Fibroblast of the conjunctiva (primary cell): ENCODE measurements around the gene DLG2.
"Not testable (repeated sequence)": the region's sequence is repeated elsewhere in the genome, so short reads cannot be mapped to it uniquely, and the experiment has no call there.

Source experiments
- DNase-seq: peaks from one replicate; pipeline ENCODE4 v3.0.0-alpha.2; 2010; ENCODE audit warnings: low read depth

DLG2 gene

DNA sequence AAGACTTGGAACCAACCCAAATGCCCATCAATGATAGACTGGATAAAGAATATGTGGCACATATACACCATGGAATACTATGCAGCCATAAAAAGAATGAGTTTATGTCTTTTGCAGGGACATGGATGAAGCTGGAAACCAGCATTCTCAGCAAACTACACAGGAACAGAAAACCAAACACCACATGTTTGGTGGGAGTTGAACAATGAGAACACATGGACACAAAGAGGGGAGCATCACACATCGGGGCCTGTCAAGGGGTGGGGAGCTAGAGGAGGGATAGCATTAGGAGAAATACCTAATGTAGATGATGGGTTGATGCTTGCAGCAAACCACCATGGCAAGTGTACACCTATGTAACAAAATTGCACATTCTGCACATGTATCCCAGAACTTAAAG lies 397.4 kb downstream of the DLG2 start:
- not testable (repeated sequence) for DNase-seq

DNA sequence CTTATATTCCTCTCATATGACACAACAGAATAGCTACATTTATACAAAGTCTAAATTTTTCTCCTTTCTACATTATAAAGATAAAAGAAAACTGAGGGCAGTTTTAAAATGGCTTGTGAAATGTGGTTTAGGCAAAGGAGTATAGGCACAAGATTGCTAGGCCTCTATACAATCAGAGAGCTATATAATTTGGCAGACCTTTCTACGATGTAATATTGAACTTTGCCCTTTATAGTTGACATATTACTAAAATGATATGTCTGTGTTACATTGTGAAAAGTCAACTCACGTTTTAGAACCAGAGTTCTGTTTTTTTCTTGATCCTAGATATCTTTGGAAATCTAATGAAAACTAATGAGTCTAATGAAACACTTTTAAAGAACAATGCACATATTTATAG lies 430.2 kb downstream of the DLG2 start:
- DNase-seq, result no peak

DNA sequence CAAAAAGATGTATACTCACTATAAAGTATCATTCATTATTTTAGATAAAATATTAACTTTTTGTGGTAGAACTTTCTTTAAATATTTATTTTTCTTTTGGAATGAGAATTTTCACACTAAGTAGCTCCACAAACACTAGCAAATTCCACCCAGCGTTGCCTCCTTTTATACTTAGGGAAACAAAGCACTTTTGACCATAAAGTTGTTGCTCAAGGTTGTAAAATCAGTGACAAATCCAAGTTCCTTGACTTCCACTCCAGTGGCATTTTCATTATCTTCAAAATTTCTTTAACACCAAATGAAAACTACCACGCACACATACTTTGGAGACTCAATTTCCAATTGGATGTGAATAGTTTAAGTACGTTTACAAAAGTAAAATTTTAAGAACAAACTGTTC lies 431.2 kb downstream of the DLG2 start:
- DNase-seq, result no peak

DNA sequence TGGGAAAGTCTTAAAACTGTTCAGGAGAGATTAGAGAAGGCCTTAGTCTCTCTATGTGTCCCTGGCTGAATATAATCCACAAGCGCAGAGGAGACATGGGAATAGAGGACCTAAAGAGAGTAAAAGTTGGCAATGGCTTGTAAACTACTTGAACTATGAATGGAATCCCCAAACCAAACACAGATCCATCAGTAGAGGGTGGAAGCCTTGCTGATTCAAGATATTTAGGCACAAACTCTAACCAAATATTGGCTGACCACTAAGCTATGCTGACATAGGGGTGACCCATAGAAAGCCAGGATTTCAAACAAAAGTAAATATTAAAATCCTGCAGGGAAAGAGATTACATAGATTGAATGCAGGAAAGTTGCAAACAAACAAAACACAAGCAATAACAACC lies 439.2 kb downstream of the DLG2 start:
- no peak for DNase-seq

DNA sequence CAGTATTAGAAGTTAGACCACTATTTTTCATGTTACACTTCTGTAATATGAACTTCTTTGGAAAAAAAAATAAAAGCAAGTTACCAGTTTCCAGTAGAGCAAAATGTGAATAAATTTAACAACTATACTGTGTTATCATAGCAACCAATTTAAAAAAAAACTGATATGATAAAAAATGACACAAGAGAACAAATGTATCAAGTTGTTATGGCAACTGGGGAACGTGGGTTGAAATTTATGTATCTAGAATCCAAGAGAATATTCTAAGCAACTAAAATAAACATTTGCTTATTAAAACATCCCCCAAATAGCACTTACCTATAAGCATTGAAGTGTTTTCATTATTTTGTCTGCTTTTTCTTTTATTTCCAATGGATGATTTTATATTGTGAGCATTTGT lies 442.4 kb downstream of the DLG2 start:
- DNase-seq, result no peak

DNA sequence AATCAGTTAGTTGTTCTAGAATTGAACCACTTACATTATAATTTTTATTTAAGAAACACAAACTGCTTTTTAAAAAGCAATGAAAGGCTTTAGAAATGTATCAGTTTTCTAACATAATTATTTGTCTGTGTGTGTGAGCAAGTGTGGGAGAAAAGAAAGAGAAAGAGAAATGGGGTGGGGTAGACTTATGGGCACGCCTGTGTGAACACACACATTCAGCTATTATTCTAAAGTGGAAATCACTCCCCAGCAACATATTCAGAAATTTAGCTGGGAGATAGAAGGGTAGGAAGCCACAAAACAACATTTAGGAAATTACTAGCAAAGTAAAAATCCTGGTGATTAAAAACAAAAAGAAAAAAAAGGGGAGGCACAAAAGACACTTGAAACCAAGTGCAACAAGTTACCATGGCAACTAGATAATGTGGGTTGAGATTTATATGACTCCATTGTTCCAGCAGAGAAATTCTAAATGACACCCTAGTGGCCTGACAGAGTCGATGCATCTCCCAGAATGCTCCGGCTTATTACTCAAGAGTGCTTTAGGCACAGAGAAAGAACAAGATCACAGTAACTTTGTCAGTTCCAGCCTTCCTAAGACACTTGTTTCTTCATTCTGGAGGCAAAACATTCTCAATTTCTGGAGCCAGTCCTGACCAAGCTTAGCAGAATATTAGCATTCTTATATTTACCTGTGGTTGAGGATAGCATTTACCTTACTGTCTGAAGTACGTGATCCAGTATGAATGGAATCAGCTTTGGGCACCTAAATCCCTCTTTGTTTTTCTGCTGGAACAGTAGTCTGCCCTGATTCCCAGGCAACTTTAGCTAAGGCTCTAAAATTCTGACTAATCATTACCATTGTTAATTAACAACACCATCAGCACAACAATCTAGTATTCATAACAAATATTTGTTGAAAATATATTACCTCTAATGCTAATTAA lies 444.4 kb downstream of the DLG2 start:
- peak; percentile 3 for DNase-seq

DNA sequence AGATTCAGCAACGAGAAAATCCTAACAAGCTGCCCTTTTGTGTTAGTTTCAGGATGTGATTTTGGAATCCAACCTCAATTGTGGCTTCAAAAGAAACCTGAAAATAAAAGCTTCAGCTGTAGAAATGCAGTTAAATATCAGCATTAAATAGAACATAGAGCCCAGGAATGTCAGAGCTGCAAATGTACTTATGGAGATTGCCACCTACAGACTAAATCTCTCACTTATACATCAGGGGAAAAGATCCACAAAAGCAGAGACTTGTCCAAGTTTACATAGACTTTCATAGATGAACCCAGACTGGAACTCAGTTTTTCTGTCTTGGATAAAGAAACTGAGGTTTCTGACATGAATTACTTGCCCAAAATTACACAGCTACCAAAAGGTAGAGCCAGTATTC lies 446.6 kb downstream of the DLG2 start:
- DNase-seq, result no peak

DNA sequence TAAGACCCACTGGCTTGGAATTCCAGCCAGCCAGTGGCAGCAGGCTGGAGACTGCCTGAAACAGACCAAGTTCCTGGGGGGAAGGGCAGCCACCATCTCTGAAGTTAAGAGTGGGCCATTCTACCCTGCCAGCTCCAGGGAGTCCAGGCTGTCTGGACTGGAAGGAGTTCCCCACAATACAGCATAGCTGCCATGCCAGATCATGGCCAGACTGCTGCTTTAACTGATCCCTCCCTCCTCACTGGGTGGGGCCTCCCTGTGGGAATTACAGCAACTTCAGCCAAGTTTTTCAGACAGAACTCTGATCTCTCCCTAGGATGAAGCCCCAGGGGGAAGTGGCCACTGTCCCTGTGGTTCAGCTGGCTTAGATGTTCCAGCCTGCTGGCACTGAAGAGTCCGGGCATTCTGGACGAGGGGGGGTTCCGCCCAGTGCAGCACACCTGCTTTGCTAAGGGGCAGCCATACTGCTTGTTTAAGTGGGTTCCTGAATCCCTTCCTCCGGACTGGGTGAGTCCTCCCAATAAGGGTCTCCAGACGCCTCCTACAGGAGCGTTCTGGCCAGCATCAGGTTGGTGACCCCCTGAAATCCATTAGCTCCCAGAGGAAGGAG lies 455.4 kb downstream of the DLG2 start:
- DNase-seq, result no peak

DNA sequence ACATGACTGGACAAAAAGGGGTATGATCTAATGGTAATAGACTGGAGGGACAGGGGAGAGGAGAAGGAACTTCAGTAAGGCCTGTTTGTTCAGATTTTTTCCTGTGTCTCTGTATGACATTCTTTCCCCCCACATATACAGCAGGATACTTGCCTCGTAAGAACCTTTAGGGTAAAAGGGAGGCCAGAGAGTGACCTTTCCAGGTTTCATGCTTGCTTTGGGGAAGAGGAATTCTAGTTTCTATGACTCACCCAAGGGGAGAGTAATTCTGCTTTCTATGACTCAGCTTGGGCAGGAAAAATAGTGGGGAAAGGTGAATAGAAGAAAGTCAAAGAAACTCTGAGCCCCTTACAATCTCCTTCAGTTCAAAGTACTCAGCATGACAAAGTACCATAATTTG lies 457.0 kb downstream of the DLG2 start:
- DNase-seq, result peak; percentile 1

DNA sequence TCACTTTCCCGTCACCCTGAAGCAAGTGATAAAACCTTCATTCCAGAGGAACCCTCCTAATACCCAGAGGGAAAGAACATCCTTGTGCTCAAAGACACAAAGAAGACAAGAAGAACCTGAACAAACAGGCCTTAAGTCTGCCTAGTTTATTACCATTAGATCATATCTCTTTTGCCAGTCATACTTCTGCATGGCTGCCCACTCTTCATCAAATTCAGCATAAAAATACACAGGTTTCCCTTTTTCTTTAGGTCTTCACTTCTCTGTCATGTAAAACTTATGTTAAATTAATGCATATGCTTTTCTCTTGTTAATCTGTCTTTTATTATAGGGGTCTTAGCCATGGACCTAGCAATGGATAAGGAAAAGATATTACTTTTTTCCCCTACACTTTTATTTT lies 459.7 kb downstream of the DLG2 start:
- DNase-seq, result no peak

DNA sequence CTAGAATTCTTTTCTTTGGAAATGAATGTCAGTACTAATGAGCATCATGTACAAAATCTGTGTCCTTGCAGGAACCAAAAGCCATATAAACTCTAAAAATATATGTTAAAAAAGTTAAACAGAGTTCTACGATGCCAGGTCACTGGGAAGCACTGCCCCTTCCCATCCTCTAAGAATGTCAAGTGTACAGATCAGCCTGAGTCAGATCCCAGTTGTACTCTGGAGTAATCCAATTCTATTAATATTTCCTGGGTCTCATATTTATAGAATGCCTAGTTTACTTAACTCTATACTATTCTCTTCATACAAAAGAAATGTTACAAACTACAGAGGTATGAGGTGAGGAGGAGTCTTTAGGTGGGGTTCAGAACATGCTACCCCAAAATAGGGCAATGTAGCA lies 460.1 kb downstream of the DLG2 start:
- no peak for DNase-seq

DNA sequence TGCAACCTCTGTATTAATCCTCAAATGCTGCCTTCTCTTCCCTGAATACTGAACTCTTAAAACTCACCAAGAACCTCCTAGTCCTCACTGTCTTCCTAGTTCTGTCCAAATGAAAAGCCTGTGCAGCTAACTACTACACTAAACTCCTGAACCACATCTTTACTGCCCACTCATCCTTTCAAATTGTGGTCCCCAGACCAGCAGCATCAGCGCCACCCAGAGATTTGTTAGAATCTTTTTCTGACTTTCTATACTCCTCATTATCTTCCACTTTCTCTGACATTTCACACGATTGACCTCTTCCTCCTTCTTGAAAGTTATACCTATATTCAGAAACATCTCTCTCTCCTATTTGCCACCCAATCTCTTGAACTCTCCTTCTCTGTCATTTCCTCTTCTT lies 461.3 kb downstream of the DLG2 start:
- no peak for DNase-seq

DNA sequence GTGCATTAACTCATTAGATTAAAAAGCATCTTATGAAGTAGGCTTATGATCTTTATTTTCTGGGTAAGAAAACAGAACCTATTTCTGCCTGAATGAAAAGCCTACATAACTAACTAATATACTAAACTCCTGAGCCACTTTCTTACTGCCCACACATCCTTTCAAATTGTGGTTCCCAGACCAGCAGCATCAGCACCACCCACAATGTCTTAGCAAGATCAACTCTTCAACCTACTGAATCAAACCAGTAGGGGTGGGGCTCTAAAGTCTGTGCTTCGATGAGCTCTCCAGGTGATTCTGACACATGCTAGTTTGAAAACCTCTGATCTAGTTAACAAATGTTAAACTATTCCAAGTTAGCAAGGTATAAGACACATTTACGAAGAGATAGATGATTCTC lies 462.4 kb downstream of the DLG2 start:
- no peak for DNase-seq

DNA sequence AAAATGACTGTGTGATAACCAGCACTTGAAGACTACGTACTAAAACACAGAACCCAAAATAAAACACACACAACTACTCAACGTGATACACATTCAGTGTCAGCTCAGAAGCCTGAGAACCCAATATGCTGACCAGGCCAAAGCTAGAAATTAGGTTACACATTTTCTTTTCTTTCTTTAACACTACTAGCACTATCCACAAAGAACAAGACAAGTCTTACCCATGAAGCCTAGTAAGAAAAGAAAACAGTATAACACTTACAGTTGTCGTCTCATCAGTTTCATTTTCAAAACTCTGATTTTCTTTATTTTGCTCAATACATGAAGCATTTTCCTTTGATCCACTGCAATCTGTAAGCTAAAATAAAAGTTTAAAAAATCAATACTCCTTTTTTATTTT lies 472.9 kb downstream of the DLG2 start:
- no peak for DNase-seq

DNA sequence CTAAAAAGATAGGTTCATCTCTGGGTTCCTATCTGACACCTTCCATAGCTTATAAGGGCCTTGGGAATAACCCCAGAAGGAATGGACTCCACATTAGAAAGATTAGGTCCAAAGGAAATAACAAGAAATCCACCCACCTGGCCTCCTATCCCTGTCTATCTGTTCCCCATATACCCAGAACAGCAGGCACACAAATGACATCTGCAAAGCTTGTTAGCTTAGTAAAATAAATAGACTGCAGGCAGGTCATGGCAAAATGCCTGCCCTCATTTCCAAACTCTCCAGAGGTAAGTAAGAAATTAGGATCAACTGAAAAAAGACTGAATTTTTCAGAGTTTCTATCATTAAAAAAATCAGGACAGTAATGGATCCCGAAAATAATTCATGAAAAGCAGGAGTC lies 489.5 kb downstream of the DLG2 start:
- DNase-seq, result no peak

DNA sequence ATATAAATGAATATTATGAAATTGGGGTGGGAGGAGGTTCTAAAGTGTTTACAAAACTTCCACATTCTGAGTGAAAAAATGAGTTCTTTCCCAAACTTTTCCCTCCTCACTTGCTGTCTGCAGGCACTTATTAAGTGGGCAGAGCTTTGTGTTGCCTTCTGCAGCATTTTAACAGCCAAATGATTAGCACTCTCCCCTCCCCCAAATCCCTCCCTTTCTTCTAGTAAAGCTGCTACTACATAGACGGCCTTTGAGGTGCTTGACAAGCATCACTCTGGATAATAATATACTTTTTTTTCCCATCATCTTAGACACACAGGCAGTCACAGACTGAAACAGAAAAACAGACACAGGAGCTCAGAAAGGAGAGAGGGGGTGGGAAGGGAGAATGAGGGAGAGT lies 493.5 kb downstream of the DLG2 start:
- DNase-seq, result no peak

DNA sequence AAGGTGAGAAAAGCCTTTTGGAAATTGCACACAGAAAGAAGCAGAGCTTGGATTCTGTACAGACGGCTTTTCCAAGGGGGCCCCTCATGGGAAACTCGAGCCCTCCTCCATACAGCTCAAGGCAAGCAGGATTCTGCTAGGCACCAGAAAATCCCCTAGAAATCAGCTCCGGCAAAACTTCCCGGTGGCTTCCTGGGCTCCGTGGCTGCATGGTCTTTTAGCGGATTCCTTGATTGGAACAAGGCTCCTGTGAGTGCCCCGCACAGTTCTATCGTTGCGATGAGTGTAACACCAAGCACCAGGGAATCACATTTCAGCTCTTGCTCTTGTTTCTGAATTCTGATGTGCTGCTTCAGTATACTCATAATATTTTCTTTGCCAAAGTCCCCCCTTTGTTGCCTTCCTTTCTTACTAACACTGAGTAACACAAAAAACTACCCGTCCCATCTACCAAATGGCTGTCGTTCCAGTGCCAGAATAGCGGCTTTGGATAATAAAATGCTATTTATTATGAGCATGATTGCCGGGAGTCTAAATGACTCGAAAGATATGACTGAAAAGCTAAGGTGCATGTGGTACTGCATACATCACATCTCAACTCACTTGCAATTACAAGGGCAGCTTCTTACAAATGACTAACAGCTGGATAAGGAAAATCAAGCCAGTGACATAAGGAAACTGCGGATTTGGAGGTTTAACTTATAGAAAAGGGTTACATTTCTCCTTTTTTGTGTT lies 494.1 kb downstream of the DLG2 start:
- DNase-seq, result no peak

DNA sequence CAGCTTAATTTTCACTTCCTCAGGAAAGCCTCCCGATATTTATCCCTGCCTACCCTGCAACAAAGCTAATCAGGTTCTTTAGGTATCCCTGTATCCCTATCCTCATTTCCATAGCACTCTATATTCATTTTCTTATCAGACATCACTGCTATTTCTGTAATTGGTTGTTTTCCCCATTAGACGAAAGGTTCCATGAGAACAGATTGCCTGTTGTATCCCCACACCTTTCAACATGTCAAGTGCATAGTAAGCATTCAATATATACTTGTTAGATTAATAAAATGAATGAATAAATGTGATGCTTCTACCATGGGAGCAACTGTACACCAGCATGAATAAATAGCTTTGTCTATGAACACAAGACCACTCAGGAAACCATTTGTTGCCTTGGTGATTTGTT lies 499.8 kb downstream of the DLG2 start:
- DNase-seq, result no peak

DNA sequence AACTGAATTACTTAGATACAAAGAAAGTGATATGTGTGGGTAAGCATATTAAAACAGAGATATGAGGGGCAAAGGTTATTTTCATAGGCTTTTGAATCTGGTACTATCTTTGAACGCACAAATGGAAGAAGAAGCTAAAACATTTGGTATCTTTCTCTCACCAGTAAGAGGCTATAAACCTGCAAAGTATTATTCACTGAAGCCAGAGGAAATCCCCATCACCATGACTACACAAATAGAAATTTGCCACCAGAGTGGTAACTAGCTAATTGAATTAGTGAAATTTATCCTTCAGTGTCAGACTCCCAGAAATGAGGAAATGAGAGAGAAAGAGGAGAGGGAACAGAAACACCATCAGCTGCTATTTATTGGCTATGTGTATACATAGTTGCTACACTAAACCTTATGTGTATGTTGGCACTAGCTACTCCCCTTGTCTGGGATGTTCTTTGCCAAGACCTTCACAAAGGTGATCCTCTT lies 503.4 kb downstream of the DLG2 start:
- DNase-seq, result no peak

DNA sequence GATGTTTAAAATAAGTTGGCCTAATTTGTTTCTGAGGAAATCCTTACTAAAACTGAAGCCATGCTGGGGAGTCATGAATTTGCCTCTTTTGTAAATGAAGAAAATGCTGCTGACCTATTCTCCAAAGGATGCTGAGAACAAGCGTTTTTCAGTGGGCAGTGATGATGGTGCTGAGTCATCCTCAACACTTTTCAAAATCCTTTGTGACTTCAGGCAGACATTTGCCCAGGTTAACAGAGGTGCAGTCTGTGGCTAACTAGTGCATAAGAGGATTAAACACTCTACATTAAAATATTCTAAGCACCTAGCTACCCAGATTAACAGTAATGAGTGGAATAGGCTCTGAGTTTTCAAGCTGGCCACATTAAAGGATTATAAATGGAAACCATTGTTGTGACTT lies 509.0 kb downstream of the DLG2 start:
- DNase-seq, result no peak

DNA sequence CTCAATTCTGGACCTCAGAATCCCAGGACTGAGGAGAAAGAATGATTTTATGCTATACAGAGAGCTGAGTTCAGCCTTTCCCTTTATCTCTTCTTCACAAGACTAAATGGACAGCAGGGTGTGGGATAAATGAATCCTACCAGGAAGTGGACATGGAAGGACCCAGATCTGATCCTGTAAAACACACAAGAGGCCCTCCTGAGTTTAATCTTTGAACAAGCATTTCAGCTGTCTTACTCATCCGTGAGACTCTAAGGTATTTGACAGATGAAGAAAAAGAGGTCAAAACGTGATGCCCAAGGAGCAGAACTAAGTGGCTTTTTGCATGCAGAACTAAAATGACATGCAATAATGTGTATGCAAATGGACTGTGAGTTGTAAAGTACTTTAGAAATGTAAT lies 511.3 kb downstream of the DLG2 start:
- no peak for DNase-seq

DNA sequence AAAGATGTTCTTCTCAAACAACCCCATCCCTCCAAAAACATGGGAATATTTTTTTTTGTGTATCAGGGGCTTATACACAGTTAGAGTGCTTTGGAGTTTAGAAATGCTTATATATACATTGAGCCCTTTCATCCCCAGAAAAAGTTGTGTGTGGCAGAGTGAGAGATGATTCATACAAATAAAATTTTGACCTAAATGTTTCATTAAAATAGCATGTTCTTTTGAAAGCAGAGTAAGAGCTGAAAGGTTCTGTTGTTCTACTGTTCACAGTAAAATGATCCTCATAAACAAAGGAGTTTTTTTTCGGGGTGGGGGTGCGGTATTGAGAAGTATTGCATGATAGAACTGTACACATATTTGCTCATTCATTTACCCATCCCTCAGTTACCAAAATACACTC lies 512.4 kb downstream of the DLG2 start:
- DNase-seq, result no peak

DNA sequence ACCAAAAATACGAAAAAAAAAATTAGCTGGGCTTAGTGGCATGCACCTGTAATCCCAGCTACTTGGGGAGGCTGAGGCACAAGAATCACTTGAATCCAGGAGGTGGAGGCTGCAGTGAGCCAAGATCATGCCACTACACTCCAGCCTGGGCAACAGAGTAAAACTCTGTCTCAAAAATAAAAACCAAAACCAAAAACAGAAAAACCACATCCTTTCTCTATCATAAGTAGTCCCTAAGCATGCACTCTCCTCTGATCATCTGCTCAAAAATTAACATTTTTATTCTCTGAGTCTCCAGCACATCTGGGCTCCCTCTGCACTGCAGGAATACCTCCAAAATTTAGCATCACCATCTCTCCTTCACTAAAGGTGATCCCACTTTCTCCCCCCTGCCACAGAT lies 516.9 kb downstream of the DLG2 start:
- DNase-seq, result not testable (repeated sequence)
